ENCODE measurements around the gene JMJD8. TPM values are rescaled to one million over a fixed set of nuclear protein-coding genes. Genes with fewer than 3 reads are reported as not detected.

JMJD8 gene
- total RNA-seq, 1 donor from 2014 or later: 28.3 TPM

Other genes starting within 250 kb of the JMJD8 start
- gene CAPN15, start 156.6 kb downstream of the JMJD8 start, total RNA-seq (ENCODE audit: low replicate concordance): 12.8 and 17.1 TPM in 2 replicates
- under 0.01 TPM in 1 of 2 replicates, not detected in the other for gene PRR35, start 123.9 kb downstream of the JMJD8 start, total RNA-seq (ENCODE audit: low replicate concordance)
- gene NHLRC4, start 117.3 kb downstream of the JMJD8 start, total RNA-seq (ENCODE audit: low replicate concordance): 0.35 and 1.4 TPM in 2 replicates
- gene PIGQ, start 114.4 kb downstream of the JMJD8 start, total RNA-seq (ENCODE audit: low replicate concordance): 18.5 and 19.5 TPM in 2 replicates
- 8.6 and 9.8 TPM in 2 replicates for gene RAB40C, start 94.3 kb downstream of the JMJD8 start, total RNA-seq (ENCODE audit: low replicate concordance)
- 0.08 and 0.12 TPM in 2 replicates for gene WFIKKN1, start 53.3 kb downstream of the JMJD8 start, total RNA-seq (ENCODE audit: low replicate concordance)
- 81.6 and 89.4 TPM in 2 replicates for gene METTL26, start 48.0 kb downstream of the JMJD8 start, total RNA-seq (ENCODE audit: low replicate concordance)
- 7.8 and 22.2 TPM in 2 replicates for gene MCRIP2, start 42.5 kb downstream of the JMJD8 start, total RNA-seq (ENCODE audit: low replicate concordance)
- gene WDR90, start 35.0 kb downstream of the JMJD8 start, total RNA-seq (ENCODE audit: low replicate concordance): 7.2 and 9.8 TPM in 2 replicates
- gene RHOT2, start 16.2 kb downstream of the JMJD8 start, total RNA-seq (ENCODE audit: low replicate concordance): 26.1 and 33.7 TPM in 2 replicates
- 0.98 and 6.6 TPM in 2 replicates for gene RHBDL1, start 8.7 kb downstream of the JMJD8 start, total RNA-seq (ENCODE audit: low replicate concordance)
- gene STUB1, start 3.9 kb downstream of the JMJD8 start, total RNA-seq (ENCODE audit: low replicate concordance): 152 and 251 TPM in 2 replicates
- 3.1 and 4.9 TPM in 2 replicates for gene WDR24, start 6.1 kb upstream of the JMJD8 start, total RNA-seq (ENCODE audit: low replicate concordance)
- gene FBXL16, start 21.5 kb upstream of the JMJD8 start, total RNA-seq (ENCODE audit: low replicate concordance): 0.08 TPM in 1 of 2 replicates, not detected in the other
- 95.8 and 102 TPM in 2 replicates for gene METRN, start 30.8 kb upstream of the JMJD8 start, total RNA-seq (ENCODE audit: low replicate concordance)
- gene ANTKMT, start 36.8 kb upstream of the JMJD8 start, total RNA-seq (ENCODE audit: low replicate concordance): 8.0 and 27.7 TPM in 2 replicates
- 0.82 and 0.98 TPM in 2 replicates for gene CCDC78, start 42.1 kb upstream of the JMJD8 start, total RNA-seq (ENCODE audit: low replicate concordance)
- 11.2 and 15.9 TPM in 2 replicates for gene HAGHL, start 42.8 kb upstream of the JMJD8 start, total RNA-seq (ENCODE audit: low replicate concordance)
- gene CIAO3, start 56.7 kb upstream of the JMJD8 start, total RNA-seq (ENCODE audit: low replicate concordance): 24.4 and 28.9 TPM in 2 replicates
- not detected in 2 replicates for gene MSLN, start 76.4 kb upstream of the JMJD8 start, total RNA-seq (ENCODE audit: low replicate concordance)
- 10.1 and 16.2 TPM in 2 replicates for gene RPUSD1, start 104.0 kb upstream of the JMJD8 start, total RNA-seq (ENCODE audit: low replicate concordance)
- gene CHTF18, start 104.3 kb upstream of the JMJD8 start, total RNA-seq (ENCODE audit: low replicate concordance): 2.8 and 5.6 TPM in 2 replicates
- gene GNG13, start 116.4 kb upstream of the JMJD8 start, total RNA-seq (ENCODE audit: low replicate concordance): not detected in 2 replicates

Data from smooth muscle cell of the coronary artery (primary cell).